ENCODE results near the gene SLC39A13.

Gene SLC39A13

DNA sequence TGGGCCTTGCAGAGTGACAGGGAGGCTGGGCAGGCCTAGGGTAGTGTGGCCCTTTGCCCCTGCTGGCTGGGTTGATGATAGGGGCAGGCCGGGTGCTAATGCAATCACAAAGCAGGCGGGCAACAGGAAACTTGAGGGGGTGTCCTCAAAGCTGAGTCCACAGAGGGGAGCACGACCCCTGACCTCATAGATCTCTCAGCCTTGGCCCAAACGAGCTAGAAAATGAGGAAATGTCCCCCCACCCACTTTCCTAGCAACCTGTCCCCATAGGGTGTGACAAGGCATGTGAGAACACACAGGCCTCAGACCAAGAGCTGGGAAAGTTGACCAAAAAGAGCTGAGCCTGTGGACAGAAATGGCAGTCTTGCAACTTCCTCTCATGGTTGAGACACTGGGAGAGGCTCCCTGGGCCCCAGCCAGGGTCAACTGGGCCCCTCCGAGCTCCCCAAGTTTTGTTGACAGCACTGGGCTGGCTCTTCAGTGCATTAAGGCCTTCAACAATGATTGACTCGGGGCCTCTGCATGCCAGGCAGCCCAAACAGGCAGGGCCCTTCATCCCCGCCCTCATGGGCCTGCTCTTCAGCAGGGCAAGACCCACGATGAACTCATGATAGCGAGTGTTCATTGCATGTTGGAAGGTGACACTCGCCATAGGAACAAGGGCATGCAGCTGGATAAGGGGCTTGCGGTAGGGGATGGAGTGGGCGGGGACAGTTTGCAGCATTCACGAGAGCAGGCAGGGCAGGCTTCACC lies 20.3 kb upstream of the SLC39A13 start:
- DNase-seq: no peak

GRCh38 chr11:47388697-47389576 lies 19.5 kb upstream of the SLC39A13 start:
- DNase-seq: no peak

- DNase-seq: no peak
These were observed 18.6 kb upstream of the SLC39A13 start for GRCh38 chr11:47389577-47390421.

DNA sequence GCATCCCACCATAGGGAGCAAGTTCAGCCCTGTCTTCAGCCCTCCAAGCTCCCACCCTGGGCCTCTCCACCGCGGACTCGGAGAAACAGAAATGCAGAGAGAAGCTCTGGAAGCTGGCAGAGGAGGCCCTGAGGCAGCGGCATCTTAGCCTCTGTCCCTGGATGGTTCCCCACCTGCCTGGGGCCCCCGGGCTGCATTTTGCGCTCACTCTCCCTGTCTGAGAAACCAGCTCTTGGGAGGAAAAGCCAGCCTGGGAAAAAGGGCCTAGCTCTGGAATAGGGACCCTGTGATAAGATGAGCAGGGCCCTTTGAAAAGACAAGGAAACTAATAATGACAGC lies 18.0 kb upstream of the SLC39A13 start:
- DNase-seq: no peak

GRCh38 chr11:47391077-47391583 lies 17.3 kb upstream of the SLC39A13 start:
- no peak for DNase-seq

DNA sequence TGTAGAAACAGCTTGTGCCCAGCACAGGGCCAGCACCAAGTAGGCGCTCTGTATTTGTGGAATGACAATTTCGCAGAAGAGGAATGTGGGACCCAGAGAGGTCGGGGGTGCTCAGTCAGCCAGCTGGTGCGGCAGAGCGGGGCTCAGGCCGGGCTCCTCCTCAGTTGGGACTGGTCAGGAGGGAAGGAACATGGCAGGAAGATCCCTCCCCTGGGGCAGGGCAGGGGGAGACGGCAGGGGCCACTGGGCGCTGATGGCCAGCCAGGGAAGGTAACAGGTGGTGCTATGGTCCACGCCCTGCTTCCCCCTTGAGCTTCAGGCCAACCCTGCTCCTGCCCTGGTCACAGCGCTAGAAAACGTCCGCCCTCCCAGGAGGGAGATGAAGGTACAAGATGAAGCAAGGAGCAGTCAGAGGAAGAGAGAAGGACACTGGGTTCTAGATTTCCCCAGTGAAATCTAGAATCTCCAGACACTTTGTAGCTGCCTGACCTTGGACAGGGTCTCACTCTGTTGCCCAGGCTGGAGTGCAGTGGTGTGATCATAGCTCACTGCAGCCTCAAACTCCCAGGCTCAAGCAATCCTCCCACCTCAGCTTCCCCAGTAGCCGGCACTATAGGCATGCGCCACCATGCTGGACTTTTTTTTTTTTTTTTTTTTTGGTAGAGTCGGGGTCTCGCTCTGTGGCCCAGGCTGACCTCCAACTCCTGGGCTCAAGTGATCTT lies 16.5 kb upstream of the SLC39A13 start:
- no peak for DNase-seq

DNA sequence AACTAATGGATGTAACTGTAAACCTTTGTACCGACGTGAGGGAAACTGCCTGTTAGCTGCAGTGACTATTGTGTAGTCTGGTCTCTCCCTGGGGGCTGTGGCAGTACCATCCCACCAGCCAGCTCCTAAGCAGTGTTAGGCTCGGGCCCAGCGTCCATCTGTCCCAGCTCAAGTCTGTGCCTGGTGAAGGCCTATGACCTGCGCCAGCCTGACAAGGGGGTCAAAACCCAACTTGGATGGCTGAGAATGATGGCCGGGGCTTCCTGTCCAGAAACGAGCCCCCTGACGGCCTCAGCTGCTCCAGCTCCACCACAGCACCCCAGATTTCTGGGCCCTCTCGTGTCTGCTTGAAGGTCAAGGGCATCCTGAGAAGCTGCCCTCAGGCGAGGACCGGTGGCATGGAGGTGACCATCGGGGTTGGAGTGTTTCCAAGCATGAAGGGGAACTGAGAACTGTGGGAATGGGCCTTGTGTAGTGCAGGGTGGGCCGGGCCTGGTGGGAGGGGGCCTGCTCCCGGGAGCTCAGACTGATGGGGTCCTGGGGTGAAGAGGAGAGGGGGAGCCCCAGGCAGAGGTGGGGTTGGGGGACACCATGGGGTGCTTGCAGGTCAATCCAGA lies 15.7 kb upstream of the SLC39A13 start:
- DNase-seq: no peak

DNA sequence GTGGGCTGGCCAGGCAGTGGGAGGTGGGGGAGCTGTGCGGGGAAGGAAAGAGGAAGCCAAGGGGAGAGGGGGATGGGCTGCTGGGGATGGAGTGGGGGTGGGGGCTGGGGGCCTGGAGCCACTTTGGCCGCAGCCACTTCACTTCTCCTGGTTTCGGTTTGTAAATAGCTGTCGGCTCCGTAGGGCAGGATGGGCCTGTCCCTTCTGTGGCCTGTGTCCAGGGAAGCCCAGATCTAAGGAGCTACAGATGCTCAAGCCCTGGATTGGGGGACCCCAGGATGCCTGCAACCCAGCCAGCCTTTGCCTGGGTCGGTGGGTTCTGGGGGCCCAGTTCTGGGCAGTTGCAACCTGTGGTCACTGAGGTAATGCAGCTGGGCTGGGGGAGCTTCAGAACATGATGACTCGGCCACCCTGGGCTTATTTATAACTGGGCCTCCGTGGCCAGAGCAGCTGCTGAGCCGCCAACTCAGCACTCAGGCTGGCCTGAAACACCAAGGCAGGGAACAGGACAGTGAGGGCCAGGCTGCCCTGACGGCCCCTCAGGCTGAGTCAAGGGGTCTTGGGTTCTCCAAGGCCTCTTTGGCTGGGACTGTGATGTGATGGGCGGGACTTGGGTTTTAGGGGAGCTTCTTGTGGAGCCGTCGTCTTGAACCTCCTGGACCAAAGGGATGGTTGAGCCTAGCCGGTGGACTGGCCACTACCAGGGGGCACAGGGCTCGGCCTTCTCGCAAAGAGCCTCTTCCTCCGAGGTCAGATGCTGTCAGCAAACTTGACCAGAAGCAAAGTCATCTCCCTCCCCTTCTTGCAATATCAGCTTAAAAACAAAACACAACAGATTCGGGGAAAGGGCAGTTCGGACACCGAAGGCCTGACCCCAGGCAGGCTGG lies 15.0 kb upstream of the SLC39A13 start:
- no peak for DNase-seq

- DNase-seq: no peak
These were observed 14.4 kb upstream of the SLC39A13 start for GRCh38 chr11:47394050-47394321.

DNA sequence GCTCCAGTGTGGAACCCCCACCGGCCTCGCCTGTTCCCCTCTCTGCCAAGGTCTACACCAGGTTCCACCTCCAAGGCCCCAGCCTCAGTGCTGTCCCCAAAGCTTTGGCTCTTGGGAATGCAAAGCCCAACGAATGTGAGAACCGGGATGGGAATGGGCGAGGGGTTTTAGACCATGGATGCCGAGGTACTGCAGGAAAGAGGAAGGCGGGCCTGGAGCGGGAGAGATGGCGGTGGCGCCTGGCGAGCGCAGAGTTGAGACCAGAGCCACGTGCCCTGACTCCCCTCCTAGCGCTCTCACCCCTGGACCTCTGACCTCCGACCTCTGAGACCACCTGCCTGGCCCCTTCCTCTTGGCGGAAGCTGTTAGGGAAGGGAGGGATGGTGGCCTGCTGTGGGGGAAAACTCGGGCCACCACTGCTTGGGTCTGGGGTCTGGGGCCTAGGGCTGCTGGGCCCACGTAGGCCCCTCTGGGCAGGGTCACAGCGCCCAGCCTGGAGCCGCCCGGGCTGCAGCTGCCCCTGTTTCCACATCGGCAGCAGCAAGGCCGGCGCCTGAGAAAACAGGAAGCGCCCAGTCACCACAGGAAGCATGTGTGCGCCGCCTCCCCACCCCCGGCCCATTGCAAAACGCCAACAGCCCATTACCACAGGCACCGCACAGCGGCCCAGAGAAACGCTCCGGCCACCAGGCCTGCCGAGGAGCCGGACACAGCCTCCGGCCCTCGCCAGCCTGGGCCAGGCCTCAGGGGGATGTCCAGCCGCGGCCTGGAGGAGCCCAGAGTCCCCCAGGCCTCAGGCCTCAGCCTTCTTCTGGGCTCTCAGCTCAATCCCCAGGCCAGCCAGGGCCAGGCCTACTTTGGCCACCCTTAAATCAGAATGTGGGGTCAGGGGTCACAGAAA lies 13.8 kb upstream of the SLC39A13 start:
- no peak for DNase-seq

DNA sequence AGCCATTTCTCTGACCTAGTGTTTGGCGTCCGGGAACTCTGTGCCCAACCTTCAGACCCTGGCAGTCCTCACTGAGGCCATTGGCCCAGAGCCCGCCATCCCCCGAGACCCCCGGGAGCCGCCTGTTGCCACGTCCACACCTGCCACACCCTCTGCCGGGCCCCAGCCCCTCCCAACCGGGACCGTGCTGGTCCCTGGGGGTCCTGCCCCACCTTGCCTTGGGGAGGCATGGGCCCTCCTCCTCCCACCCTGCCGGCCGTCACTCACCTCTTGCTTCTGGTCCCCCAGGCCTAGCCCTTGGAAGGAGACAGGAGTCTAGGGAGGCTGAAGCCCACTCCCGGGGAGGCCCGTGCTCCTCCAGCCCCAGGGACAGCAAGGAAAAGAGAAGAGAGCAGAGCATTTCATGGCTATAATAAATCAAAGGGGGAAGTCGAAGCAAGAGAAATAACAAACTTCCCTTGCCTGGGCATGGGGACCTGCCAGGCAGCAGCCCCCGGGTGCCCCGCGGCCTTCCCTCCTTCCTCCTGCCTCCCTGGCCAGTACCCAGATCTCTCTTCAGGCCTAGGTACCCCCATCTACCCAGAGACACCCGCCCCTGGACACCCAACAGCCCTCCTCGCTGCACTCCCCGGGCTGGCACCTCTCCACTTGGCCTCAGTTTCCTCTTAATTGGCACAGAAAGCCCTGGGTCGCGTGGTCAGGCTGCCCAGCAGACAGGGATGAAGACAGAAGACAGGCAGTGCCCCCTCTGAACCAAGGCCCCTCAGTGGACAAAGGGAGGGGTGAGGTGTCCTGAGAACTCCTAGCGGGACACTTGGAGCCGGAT lies 13.0 kb upstream of the SLC39A13 start:
- no peak for DNase-seq

DNA sequence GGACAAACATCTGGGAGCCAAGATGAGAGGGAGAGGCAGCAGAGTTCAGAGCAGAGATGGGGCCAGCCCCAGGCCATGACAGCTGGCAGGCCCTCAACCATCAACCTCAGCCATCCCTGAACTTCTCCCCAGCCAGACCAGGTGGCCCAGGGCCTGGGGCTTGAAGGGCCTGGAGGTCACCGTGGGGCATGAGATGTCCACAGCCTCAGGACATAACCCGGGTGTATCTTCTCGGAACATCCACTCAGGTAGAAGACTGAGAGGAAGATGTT lies 12.4 kb upstream of the SLC39A13 start:
- no peak for DNase-seq

GRCh38 chr11:47398011-47398410 lies 10.4 kb upstream of the SLC39A13 start:
- DNase-seq: no peak

GRCh38 chr11:47398551-47398950 lies 9.8 kb upstream of the SLC39A13 start:
- DNase-seq: no peak

DNA sequence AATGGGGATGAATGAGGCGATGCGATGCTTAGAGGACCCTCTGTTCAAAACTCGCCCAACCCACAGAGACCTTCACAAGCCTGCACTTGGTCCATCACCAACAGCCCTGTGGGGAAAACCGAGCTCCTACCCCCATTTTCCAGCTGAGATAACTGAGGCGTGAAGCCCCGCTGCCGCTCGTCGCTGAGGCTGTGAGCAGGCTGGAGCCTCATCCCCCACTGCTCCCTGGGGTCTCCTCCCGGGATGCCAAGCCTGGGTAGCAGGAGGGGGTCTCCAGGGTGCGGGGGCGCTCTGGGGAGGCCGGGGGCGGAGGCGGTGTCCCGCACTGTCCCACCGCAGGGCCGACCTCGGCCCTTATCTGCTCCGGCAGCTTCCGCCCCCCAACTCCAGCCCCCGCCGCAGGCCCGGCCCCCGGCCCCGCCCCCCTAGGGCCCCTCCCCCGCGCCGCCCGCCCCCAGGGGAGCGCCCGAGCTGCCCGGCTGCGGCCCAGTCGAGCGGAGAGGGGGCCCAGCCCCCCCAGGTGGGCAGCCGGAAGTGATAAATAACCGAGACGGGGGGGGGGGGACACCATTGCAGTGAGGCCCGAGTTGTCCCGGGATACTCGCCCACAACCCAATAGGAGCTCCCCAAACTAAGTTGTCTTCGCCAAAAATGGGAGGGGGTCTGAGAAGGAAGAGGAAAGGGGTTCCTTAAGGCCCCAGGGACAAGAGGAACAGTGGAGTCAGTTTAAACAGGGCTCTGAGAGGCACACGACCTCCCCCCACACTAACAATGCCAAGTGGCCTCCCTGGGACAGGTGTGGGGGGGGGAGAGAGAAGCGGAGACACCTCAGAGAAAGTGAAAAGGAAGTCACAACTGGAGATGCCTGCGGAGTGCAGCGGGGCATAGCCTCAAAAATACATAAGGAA lies 8.3 kb upstream of the SLC39A13 start:
- no peak for DNase-seq

DNA sequence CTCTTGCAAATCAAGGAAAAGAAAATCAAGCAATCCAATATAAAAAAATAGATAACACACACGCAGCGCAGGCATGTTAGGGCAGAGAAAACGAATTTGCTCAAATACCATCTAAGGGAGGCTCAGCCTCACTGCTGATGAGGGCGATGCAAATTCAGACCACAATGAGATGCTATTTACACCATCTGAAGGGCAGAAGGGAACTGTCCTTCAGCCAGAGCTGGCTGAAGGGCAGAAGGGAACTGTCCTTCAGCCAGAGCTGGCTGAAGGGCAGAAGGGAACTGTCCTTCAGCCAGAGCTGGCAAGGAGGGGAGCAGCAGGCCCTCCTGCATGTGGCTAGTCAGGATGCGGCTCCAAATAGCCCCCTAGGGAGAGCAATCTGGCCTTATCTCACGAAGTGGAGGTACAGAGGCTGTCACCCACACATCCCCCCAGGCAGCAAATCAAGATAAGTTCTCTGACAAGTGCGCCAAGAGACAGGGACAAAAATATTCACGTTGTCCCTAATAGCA lies 7.6 kb upstream of the SLC39A13 start:
- no peak for DNase-seq

- DNase-seq: no peak
These were observed 5.3 kb upstream of the SLC39A13 start for GRCh38 chr11:47403135-47403534.

DNA sequence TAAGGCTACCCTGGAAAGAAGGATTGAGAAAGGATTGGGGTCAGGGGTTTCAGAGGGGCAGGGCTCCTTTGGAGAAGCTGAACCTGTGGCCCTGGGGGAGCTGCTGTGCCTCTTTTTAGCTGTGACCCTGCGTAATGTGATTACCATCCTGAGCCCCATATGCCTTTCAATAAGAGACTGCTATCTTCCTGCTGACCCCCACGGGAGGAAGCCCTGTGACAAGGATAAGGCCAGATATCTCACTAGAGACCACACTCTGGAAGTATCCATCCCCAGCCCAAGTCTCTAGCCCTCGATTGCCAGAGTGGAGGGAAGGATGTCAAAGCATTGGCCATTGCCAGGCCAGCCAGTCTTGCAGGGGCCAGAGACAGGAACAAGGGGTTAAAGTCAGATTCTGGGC lies 4.8 kb upstream of the SLC39A13 start:
- DNase-seq: no peak

Data from NCI-H1105 (cell line).